A673 (cell line): Measurements from ENCODE around the gene RBAK. TPM values are rescaled to one million over a fixed set of nuclear protein-coding genes. Genes with fewer than 3 reads are reported as not detected.

ENCODE experiments used
- BruUV-seq: library from RNA; stranded (reverse); fragments of 400-500 nt; replicated peaks from 2 replicates; lab custom pipeline; 2021; lab: Mats Ljungman, UMichigan
- CTCF ChIA-PET: fragments of 300-600 bp; sonication (Branson Sonifier 250); formaldehyde crosslinking; loops from one replicate; lab custom pipeline; 2022; ENCODE audit warnings: antibody characterized with exemption; lab: Charles Lee
- POLR2A ChIA-PET: fragments of 300-600 bp; sonication (Branson Sonifier 250); formaldehyde crosslinking; loops from one replicate; lab custom pipeline; 2022; ENCODE audit warnings: antibody characterized with exemption; ENCODE audit not compliant: low non-redundant PET; lab: Charles Lee
- DNase-seq: peaks from one replicate; pipeline ENCODE4 v3.0.0-alpha.2; 2015; ENCODE audit warnings: low spot score
- H3K27ac ChIP-seq: fragments of 200-600 bp; sonication (generic); 2 replicates; pipeline ENCODE4 v1.5.1; 2016; ENCODE audit warnings: mixed run types, low read depth, mild to moderate bottlenecking, mixed read lengths, antibody characterized with exemption, low read length; ENCODE audit not compliant: poor library complexity, severe bottlenecking
- H3K27me3 ChIP-seq: fragments of 200-600 bp; sonication (generic); replicated peaks from 2 replicates; pipeline ENCODE4 v1.6.1; 2017; ENCODE audit warnings: mixed run types, low read depth, mild to moderate bottlenecking, mixed read lengths, antibody characterized with exemption, low read length; ENCODE audit not compliant: insufficient read depth, poor library complexity
- H3K36me3 ChIP-seq: fragments of 200-600 bp; sonication (generic); 2 replicates; pipeline ENCODE4 v1.6.1; 2016; ENCODE audit warnings: mixed run types, mild to moderate bottlenecking, mixed read lengths, antibody characterized with exemption, low read length; ENCODE audit not compliant: insufficient read depth, poor library complexity, severe bottlenecking
- H3K4me1 ChIP-seq: fragments of 200-600 bp; sonication (generic); 2 replicates; pipeline ENCODE4 v1.6.1; 2017; ENCODE audit warnings: mixed run types, mild to moderate bottlenecking, mixed read lengths, antibody characterized with exemption, low read length; ENCODE audit not compliant: insufficient read depth, poor library complexity, severe bottlenecking
- H3K4me3 ChIP-seq: fragments of 200-600 bp; sonication (generic); 2 replicates; pipeline ENCODE4 v1.5.1; 2016; ENCODE audit warnings: low read depth, mixed run types, mild to moderate bottlenecking, mixed read lengths, low read length; ENCODE audit not compliant: poor library complexity, severe bottlenecking
- H3K9me3 ChIP-seq: fragments of 200-600 bp; sonication (generic); 2 replicates; pipeline ENCODE4 v1.6.1; 2016; ENCODE audit warnings: mixed run types, low read depth, mild to moderate bottlenecking, mixed read lengths, antibody characterized with exemption, low read length; ENCODE audit not compliant: poor library complexity, severe bottlenecking
- CTCF ChIP-seq: fragments of 300-800, 200-600 bp; sonication (generic); conservative IDR thresholded peaks from 2 replicates; pipeline ENCODE4 v1.5.1; 2017; ENCODE audit warnings: low read depth, mild to moderate bottlenecking, antibody characterized with exemption, low read length, moderate library complexity, mixed read lengths
- EZH2 ChIP-seq: fragments of 200-600 bp; sonication (generic); IDR thresholded peaks from 2 replicates; pipeline ENCODE4 v1.6.1; 2017; ENCODE audit warnings: borderline replicate concordance, low read depth, mild to moderate bottlenecking, mixed read lengths, antibody characterized with exemption, low read length; ENCODE audit not compliant: poor library complexity, severe bottlenecking
- intact Hi-C: fragments of 100-400 bp; cut with micrococcal nuclease; formaldehyde crosslinking; loops from one replicate; pipeline ENCODE4 v1.10.0; 2022; ENCODE audit not compliant: unreplicated experiment
- total RNA-seq: library from RNA; stranded (reverse); gene quantifications from 2 replicates; pipeline ENCODE4 v1.2.3, GENCODE V29; 2021

The RBAK gene
- total RNA-seq, 1 experiment from 2014 or later, result 17.3 TPM

GRCh38 chr7:5053175-5053574 is 7.5 kb downstream of the RBAK start:
- TF ChIP-seq EZH2 (no peak), CTCF (no peak)
- H3K36me3 ChIP-seq, result peaks cover 84% of the 10 kb centered on the region
- no TSS peak for BruUV-seq

GRCh38 chr7:5063698-5064097 is 18.0 kb downstream of the RBAK start:
- peaks cover 87% of the 10 kb centered on the region for H3K9me3 ChIP-seq

More at GRCh38 chr7:5053175-5053574, 7.5 kb downstream of the RBAK start:
- no peak overlapping the region for H3K27ac ChIP-seq
- no peak for DNase-seq
- no peaks in the 10 kb centered on the region for H3K4me1 ChIP-seq
- H3K27me3 ChIP-seq, result no peaks in the 10 kb centered on the region
- ChIA-PET POLR2A (no interaction called here), CTCF (no interaction called here)
- intact Hi-C loops, result no loop called here
- no peak overlapping the region for H3K4me3 ChIP-seq
- H3K9me3 ChIP-seq, result peaks cover 34% of the 10 kb centered on the region

GRCh38 chr7:5064391-5065106 is 18.9 kb downstream of the RBAK start:
- TF ChIP-seq CTCF, result no peak
- TF ChIP-seq EZH2, result no peak
- BruUV-seq, result no TSS peak
- Histone ChIP-seq H3K9me3 (peaks cover 92% of the 10 kb centered on the region), H3K4me1 (no peaks in the 10 kb centered on the region), H3K4me3 (no peak overlapping the region), H3K36me3 (peaks cover 78% of the 10 kb centered on the region), H3K27ac (no peak overlapping the region), H3K27me3 (no peaks in the 10 kb centered on the region)
- no peak for DNase-seq
- ChIA-PET CTCF (no interaction called here), POLR2A (no interaction called here)
- intact Hi-C loops, result no loop called here

More at GRCh38 chr7:5063698-5064097, 18.0 kb downstream of the RBAK start:
- TF ChIP-seq EZH2 (no peak), CTCF (no peak)
- Histone ChIP-seq H3K4me3 (no peak overlapping the region), H3K27me3 (no peaks in the 10 kb centered on the region), H3K4me1 (no peaks in the 10 kb centered on the region), H3K27ac (no peak overlapping the region), H3K36me3 (peaks cover 87% of the 10 kb centered on the region)
- POLR2A ChIA-PET, result no interaction called here
- BruUV-seq, result no TSS peak
- intact Hi-C loops, result no loop called here
- CTCF ChIA-PET, result no interaction called here
- no peak for DNase-seq
